ENCODE measurements around the gene TUBA8.

Gene TUBA8

DNA sequence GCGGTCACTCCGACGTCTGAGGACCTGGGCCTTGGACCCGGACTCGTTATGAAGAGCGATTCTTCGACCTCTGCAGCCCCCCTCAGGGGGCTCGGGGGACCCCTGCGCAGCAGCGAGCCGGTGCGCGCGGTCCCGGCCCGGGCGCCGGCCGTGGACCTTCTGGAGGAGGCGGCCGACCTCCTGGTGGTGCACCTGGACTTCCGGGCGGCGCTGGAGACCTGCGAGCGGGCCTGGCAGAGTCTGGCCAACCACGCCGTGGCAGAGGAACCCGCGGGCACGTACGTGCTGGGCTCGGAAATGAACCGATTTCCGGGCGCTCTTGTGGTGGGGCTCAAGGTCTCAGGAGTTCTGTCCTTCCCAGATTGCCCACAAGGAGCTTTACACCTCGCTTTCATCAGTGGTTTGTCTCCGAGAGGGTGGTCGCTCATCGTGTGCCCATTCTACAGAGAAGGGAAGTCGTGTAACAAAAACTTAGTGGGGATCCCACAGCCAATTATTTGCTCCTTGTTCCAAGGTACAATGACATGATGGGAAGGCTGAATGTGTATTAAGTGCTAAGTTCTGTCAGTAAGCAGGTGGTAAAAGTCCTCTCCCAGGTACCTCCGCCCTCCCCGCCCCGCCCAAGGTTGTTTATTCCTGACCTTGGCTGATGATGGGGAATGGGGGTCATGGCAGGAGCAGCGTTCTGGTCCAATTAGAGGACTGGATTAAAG is 32.1 kb upstream of the TUBA8 start:
- TF ChIP-seq, protein P1, sequence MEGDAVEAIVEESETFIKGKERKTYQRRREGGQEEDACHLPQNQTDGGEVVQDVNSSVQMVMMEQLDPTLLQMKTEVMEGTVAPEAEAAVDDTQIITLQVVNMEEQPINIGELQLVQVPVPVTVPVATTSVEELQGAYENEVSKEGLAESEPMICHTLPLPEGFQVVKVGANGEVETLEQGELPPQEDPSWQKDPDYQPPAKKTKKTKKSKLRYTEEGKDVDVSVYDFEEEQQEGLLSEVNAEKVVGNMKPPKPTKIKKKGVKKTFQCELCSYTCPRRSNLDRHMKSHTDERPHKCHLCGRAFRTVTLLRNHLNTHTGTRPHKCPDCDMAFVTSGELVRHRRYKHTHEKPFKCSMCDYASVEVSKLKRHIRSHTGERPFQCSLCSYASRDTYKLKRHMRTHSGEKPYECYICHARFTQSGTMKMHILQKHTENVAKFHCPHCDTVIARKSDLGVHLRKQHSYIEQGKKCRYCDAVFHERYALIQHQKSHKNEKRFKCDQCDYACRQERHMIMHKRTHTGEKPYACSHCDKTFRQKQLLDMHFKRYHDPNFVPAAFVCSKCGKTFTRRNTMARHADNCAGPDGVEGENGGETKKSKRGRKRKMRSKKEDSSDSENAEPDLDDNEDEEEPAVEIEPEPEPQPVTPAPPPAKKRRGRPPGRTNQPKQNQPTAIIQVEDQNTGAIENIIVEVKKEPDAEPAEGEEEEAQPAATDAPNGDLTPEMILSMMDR (IDR thresholded peaks at IDR 0.05; ENCODE audit: insufficient read depth, missing control alignments) = no peak
- no peak for FAIRE-seq
- DNase-seq (ENCODE audit: insufficient read length, low spot score) = no peak

DNA sequence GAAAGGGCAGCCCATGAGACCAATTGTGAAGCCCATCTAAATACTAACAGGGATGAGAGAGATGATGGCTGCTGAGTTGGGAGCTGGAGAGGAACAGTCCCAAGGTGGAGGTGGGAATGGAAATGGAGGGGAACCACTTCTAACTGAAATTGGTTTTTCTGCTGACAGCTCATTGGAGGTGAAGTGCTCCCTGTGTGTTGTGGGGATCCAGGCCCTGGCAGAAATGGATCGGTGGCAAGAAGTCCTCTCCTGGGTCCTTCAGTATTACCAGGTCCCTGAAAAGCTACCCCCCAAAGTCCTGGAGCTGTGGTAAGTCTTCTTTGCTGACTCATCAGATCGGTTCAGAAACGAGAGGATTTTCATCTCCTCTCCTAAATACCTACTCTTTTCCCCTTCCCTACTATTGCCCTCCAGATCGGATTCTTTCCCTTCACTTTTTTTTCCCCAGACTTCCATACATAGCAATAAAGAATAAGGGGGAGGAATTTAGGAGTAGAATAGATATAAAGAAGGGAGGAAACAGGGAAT is 30.8 kb upstream of the TUBA8 start:
- FAIRE-seq (no peak), DNase-seq (ENCODE audit: insufficient read length, low spot score) (no peak)
- TF ChIP-seq, protein P1 (IDR thresholded peaks at IDR 0.05; ENCODE audit: insufficient read depth, missing control alignments) = no peak

DNA sequence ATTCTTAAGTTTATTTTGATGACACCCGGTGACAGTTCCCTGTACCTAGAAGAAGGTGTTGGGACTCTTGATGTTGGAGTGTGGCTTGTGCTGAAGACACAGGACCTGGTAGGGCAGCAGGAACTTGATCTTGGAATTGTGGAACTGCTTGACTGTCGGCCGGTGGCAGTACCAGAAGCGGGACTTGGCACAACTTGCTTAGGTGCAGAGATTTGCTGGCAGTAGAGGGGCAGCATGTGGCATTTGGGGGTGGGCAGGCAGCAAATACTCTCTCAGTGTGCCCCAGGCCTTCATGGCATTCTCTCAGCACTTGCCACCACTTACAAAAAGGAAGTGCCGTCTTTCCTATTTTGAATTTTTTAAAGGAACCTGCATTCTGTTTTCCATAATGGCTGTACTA is 29.2 kb upstream of the TUBA8 start:
- FAIRE-seq (no peak), DNase-seq (ENCODE audit: insufficient read length, low spot score) (no peak)
- TF ChIP-seq, protein P1 (IDR thresholded peaks at IDR 0.05; ENCODE audit: insufficient read depth, missing control alignments) = no peak

DNA sequence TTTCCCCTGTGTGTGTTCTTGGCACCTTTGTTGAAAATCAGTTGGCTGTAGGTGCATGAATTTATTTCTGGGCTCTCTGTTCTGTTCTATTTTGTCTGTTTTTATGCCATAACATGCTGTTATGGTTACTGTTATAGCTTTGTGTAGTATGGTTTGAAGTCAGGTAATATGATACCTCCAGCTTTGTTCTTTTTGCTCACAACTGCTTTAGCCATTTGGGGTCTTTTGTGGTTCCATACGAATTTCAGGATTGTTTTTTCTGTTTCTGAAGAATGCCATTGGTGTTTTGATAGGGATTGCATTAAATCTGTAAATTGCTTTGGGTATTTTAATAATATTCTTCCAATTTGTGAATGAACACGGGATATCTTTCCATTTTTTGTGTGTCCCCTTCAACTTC is 28.1 kb upstream of the TUBA8 start:
- TF ChIP-seq, protein P1 (IDR thresholded peaks at IDR 0.05; ENCODE audit: insufficient read depth, missing control alignments) = no peak
- no peak for DNase-seq (ENCODE audit: insufficient read length, low spot score)
- no peak for FAIRE-seq

DNA sequence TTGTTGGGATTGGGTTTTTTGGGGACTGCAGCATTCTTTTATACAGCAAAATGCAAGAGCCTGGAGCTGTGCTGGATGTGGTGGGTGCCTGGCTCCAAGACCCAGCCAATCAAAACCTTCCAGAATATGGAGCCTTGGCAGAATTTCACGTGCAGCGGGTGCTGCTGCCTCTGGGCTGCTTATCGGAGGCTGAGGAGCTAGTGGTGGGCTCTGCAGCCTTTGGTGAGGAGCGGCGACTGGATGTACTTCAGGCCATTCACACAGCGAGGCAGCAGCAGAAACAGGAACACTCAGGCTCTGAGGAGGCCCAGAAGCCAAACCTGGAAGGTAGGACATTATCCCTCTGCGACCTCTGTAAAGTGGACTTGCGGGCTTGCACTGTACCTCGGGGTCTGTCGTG is 27.2 kb upstream of the TUBA8 start:
- DNase-seq (ENCODE audit: insufficient read length, low spot score) = no peak
- no peak for FAIRE-seq
- TF ChIP-seq, protein P1 (IDR thresholded peaks at IDR 0.05; ENCODE audit: insufficient read depth, missing control alignments) = no peak

DNA sequence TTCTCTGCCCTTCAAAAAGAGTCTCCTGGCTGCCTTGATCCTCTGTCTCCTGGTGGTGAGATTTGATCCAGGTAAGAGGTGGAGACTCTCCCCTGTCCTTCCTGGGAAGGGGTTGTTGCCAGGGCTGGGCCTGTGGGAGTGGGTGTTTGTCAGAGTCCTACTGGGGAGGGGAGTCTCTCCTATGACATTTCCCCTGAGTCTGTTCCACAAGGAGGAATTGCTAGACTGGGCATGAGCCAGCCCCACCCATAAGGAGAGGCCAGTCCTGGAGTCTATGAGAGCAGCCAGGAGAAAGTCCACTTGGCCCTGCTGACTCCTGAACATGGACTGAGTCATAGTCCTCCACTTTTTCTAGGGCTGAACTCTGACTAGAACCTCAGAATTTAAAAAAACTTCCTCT is 25.4 kb upstream of the TUBA8 start:
- FAIRE-seq = no peak
- DNase-seq (ENCODE audit: insufficient read length, low spot score) = no peak
- TF ChIP-seq, protein P1 (IDR thresholded peaks at IDR 0.05; ENCODE audit: insufficient read depth, missing control alignments) = no peak

DNA sequence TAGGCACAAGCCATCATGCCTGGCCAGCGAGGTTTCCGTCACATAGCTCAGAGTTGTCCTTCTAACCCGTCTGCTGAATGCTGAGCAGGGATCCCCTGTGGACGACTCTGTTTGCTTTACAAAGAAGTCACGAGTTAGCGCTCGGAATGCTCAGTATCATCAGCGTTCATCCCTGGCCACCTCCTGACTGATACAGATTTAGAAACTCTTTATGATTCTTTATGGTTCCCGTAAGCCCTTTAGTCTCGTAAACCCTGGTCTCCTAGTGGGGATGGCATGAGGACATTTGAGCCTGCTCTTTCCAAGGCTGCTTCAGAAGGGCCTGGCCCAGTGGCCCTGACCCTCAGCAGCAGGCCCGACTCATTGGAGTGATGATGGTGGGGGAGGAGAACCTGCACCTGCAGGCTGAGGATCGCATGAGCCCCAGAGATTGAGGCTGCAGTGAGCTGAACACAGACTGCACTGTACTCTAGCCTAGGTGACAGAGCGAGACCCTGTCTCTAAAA is 23.2 kb upstream of the TUBA8 start:
- TF ChIP-seq, protein P1 (IDR thresholded peaks at IDR 0.05; ENCODE audit: insufficient read depth, missing control alignments) = no peak
- DNase-seq (ENCODE audit: insufficient read length, low spot score) (no peak), FAIRE-seq (no peak)
